Parathyroid adenoma (tissue), 2 donors: Measurements from ENCODE around the gene C1QBP.

Source experiments
- H2AFZ ChIP-seq: fragments of 300-600 bp; sonication (generic); one replicate; pipeline ENCODE4 v1.7.0; 2017; ENCODE audit warnings: antibody characterized with exemption, mild to moderate bottlenecking
- H3K27ac ChIP-seq: fragments of 300-600 bp; sonication (generic); one replicate; pipeline ENCODE4 v1.7.0; 2017
- H3K27me3 ChIP-seq: fragments of 300-600 bp; sonication (generic); one replicate; pipeline ENCODE4 v1.7.0; 2017; ENCODE audit warnings: low read length; ENCODE audit not compliant: control insufficient read depth, insufficient read depth
- H3K36me3 ChIP-seq: fragments of 300-600 bp; sonication (generic); one replicate; pipeline ENCODE4 v1.7.0; 2017; ENCODE audit warnings: low read length; ENCODE audit not compliant: control insufficient read depth, insufficient read depth
- H3K4me1 ChIP-seq: fragments of 300-600 bp; sonication (generic); one replicate; pipeline ENCODE4 v1.7.0; 2017; ENCODE audit warnings: control low read depth
- H3K4me2 ChIP-seq: fragments of 300-600 bp; sonication (generic); one replicate; pipeline ENCODE4 v1.7.0; 2017; ENCODE audit warnings: low read length
- H3K4me3 ChIP-seq: fragments of 300-600 bp; sonication (generic); one replicate; pipeline ENCODE4 v1.7.0; 2017; ENCODE audit warnings: low read depth, low read length
- H3K79me2 ChIP-seq: fragments of 300-600 bp; sonication (generic); one replicate; pipeline ENCODE4 v1.7.0; 2017; ENCODE audit warnings: control low read depth
- H3K9ac ChIP-seq: fragments of 300-600 bp; sonication (generic); one replicate; pipeline ENCODE4 v1.7.0; 2017; ENCODE audit warnings: mild to moderate bottlenecking
- H3K9me3 ChIP-seq: fragments of 300-600 bp; sonication (generic); one replicate; pipeline ENCODE4 v1.7.0; 2017; ENCODE audit warnings: low read length; ENCODE audit not compliant: control insufficient read depth
- TF ChIP-seq, protein P1 (sequence below): fragments of 300-600 bp; sonication (generic); IDR thresholded peaks from one replicate; pipeline ENCODE4 v1.7.0; 2017; ENCODE audit warnings: antibody characterized with exemption, mild to moderate bottlenecking
- donor health status: primary hyperparathyroidism.

Gene C1QBP

GRCh38 chr17:5410594-5411272 is 28.2 kb downstream of the C1QBP start:
- H3K4me2 ChIP-seq: no peak overlapping the region
- no peaks in the 10 kb centered on the region for H3K9me3 ChIP-seq
- no peak overlapping the region for H3K9ac ChIP-seq
- H3K4me1 ChIP-seq: no peaks in the 10 kb centered on the region
- no peaks in the 10 kb centered on the region for H3K27me3 ChIP-seq
- peaks cover 9% of the 10 kb centered on the region for H3K79me2 ChIP-seq
- no peaks in the 10 kb centered on the region for H3K36me3 ChIP-seq
- H2AFZ ChIP-seq: no peak overlapping the region
- no peak overlapping the region for H3K4me3 ChIP-seq
- H3K27ac ChIP-seq: no peak overlapping the region
- TF ChIP-seq, protein P1, sequence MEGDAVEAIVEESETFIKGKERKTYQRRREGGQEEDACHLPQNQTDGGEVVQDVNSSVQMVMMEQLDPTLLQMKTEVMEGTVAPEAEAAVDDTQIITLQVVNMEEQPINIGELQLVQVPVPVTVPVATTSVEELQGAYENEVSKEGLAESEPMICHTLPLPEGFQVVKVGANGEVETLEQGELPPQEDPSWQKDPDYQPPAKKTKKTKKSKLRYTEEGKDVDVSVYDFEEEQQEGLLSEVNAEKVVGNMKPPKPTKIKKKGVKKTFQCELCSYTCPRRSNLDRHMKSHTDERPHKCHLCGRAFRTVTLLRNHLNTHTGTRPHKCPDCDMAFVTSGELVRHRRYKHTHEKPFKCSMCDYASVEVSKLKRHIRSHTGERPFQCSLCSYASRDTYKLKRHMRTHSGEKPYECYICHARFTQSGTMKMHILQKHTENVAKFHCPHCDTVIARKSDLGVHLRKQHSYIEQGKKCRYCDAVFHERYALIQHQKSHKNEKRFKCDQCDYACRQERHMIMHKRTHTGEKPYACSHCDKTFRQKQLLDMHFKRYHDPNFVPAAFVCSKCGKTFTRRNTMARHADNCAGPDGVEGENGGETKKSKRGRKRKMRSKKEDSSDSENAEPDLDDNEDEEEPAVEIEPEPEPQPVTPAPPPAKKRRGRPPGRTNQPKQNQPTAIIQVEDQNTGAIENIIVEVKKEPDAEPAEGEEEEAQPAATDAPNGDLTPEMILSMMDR: no peak

DNA sequence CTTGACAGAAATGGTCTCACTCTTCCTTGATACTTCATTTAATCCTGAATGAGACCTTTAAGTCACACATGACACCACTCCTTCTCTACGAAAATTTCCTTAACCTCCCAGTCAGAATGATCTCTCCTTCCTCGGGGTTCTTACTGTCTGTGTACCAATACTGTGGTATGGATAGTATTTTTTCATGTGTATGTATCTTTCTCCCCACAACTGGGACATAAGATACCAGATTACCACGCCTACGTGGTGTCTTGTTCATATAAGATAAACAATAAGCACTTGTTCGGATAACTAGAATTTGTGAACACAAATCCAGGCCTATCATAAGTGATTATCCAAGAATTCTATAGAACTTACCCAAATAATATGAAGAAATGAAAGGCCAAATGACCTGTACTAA is 30.8 kb downstream of the C1QBP start:
- Histone ChIP-seq H3K79me2 (peaks cover 2% of the 10 kb centered on the region), H3K9me3 (no peaks in the 10 kb centered on the region), H3K27ac (no peak overlapping the region), H3K4me1 (no peaks in the 10 kb centered on the region), H3K4me3 (no peak overlapping the region), H3K27me3 (no peaks in the 10 kb centered on the region), H3K36me3 (no peaks in the 10 kb centered on the region), H2AFZ (no peak overlapping the region), H3K4me2 (no peak overlapping the region), H3K9ac (no peak overlapping the region)
- TF ChIP-seq, protein P1: no peak

- no peak overlapping the region for H3K27ac ChIP-seq
- H3K4me1 ChIP-seq: no peaks in the 10 kb centered on the region
- H3K9me3 ChIP-seq: no peaks in the 10 kb centered on the region
- no peak overlapping the region for H2AFZ ChIP-seq
- TF ChIP-seq, protein P1: no peak
- H3K9ac ChIP-seq: no peak overlapping the region
- H3K79me2 ChIP-seq: no peaks in the 10 kb centered on the region
- no peaks in the 10 kb centered on the region for H3K36me3 ChIP-seq
- no peaks in the 10 kb centered on the region for H3K27me3 ChIP-seq
- no peak overlapping the region for H3K4me2 ChIP-seq
- H3K4me3 ChIP-seq: no peak overlapping the region
Observed at GRCh38 chr17:5405400-5405799, 33.6 kb downstream of the C1QBP start.

DNA sequence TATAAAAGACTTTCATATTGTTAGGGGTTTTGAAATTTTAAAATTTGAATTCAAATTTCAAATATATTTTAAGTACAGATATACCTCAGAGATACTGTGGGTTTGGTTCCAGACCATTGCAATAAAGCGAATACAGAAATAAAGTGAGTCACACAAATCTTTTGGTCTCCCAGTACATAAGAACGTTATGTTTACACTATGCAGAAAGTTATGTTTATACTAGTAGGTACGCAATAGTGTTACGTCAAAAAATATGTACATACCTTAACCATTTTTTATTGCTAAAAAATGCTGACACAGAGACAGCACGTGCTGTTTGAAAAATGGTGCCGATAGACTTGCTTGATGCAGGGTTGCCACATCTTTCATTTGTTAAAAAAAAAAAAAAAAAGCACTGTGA is 39.2 kb downstream of the C1QBP start:
- H3K27me3 ChIP-seq: no peaks in the 10 kb centered on the region
- TF ChIP-seq, protein P1: no peak
- peaks cover 5% of the 10 kb centered on the region for H3K4me1 ChIP-seq

GRCh38 chr17:5396612-5397011 is 42.3 kb downstream of the C1QBP start:
- peaks cover 5% of the 10 kb centered on the region for H3K4me1 ChIP-seq
- no peak overlapping the region for H3K4me2 ChIP-seq
- H3K9me3 ChIP-seq: no peaks in the 10 kb centered on the region
- H3K4me3 ChIP-seq: no peak overlapping the region
- H3K27ac ChIP-seq: no peak overlapping the region
- no peaks in the 10 kb centered on the region for H3K36me3 ChIP-seq
- H3K79me2 ChIP-seq: no peaks in the 10 kb centered on the region
- H3K9ac ChIP-seq: no peak overlapping the region
- TF ChIP-seq, protein P1: no peak
- no peak overlapping the region for H2AFZ ChIP-seq
- no peaks in the 10 kb centered on the region for H3K27me3 ChIP-seq

More for the DNA sequence above, 39.2 kb downstream of the C1QBP start:
- Histone ChIP-seq H3K79me2 (no peaks in the 10 kb centered on the region), H3K9me3 (no peaks in the 10 kb centered on the region), H3K9ac (no peak overlapping the region), H3K4me3 (no peak overlapping the region), H2AFZ (no peak overlapping the region), H3K36me3 (no peaks in the 10 kb centered on the region), H3K4me2 (no peak overlapping the region), H3K27ac (no peak overlapping the region)
